ENCODE data around the gene GMPR. TPM values are rescaled to one million over a fixed set of nuclear protein-coding genes. Genes with fewer than 3 reads are reported as not detected.

The GMPR gene
- total RNA-seq, 1 donor from 2014 or later = 2.4 TPM

DNA sequence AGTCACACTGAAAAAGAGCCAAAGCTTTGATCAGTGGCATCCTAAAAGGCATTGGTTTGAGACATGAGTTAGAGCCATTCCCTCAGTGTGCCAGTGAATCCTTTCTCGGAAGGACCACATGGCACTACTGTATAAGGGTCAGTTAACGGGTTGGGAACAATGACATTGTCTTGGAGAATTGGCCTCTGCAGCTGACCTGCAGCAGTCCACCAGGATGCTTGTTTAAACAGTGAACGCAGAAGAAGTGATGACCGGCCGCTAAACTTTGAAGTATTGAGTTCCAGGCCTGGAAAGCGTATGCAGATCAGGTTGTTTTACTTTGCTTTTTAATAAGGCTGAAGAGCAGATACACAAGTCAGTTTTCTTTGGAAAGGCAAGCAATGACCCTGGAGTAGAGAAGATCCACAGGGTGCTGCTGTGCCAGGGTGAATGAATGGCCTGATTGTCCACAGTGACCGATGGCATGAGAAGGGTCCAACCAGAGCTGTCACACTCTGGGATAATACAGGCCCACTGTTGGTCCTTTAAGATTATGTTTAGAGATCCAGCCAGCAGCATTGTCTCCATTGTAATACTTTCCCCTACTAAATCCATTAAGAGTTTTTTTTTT, 57.8 kb downstream of the GMPR start:
- intact Hi-C loops (cut with micrococcal nuclease) = no loop called here

DNA sequence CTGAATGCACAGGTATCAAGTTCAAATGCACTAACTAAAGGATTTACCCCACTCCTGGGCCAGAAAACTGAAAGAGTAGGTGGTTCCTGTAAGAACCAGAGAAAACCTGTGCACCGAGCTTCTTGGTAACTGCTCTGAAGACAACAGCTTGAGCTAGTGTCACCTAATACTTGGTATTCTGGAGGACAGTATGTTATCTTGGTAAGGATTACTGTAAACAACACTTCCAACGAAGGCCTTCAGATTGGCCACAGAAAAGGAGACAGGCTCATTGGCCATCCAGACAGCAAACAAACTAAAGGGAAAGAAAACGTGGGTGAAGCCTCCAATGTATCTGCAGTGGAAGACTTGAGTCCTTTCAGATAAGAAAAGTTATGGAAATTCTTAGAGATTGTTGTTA, 61.5 kb downstream of the GMPR start:
- intact Hi-C loops (cut with micrococcal nuclease) = no loop called here

DNA sequence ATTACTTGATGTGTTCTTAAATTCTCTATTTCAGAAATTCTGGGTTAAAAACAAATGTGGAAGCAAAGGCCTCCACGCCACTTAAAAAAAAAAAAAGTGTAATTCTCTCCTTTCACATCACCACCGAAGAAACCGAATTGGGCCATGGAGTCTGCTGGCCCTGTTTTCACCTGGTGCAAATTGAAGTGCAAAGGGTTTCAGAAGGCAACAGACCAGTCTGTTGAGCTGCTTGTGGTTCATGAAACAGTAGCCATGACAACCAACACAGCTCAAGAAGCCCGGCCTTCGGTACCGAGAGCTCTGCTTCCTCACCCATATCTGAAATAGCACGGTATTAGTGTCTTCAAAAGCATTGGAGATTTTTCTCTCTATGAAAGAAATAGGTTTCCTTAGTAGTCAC, 63.1 kb downstream of the GMPR start:
- intact Hi-C loops (cut with micrococcal nuclease) = no loop called here

DNA sequence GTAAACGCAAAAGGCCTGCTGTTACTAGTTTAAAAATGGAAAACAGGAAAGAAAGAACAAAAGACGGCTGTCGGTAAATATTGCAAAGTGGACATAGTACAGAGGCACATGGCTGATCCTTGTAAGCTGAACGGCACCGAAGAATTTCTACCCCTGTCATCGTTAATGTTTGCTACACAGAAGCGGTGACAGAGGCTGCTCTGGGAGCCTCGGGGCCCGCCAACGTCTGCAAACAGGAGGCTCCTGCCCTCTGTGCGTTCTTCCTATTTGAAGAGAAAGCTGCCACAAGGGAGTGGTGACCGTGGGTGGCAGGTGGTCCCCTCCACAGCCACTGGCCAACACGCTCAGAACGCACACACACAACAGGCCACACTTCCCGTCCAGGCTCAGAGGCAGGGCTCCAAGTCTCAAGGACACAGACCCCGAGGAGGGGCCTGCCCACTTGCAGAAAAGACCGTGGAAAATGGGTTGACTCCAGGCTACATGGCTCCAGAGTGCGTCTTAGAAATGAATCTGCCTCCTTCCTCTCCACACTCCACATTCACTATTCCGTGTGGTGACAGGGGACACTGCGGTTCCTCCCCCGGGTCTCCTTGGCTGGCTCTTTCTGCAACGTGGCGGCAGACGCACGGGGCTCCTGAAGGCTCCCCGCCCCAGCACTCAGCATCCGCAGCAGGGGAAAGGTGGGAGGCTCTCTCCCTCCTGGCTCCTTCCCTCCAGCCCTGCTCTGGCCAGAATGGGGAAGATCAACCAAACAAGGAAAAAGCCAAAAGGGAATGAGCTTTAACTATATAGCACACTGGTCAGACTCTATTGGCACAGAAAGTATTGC, 64.5 kb downstream of the GMPR start:
- intact Hi-C loops (cut with micrococcal nuclease) = no loop called here

GRCh38 chr6:16305246-16305725, 66.9 kb downstream of the GMPR start:
- intact Hi-C loops (cut with micrococcal nuclease) = no loop called here

- intact Hi-C loops (cut with micrococcal nuclease) = no loop called here
These were observed 67.4 kb downstream of the GMPR start for GRCh38 chr6:16305788-16306187.

- intact Hi-C loops (cut with micrococcal nuclease) = no loop called here
These were observed 67.9 kb downstream of the GMPR start for GRCh38 chr6:16306334-16306733.

DNA sequence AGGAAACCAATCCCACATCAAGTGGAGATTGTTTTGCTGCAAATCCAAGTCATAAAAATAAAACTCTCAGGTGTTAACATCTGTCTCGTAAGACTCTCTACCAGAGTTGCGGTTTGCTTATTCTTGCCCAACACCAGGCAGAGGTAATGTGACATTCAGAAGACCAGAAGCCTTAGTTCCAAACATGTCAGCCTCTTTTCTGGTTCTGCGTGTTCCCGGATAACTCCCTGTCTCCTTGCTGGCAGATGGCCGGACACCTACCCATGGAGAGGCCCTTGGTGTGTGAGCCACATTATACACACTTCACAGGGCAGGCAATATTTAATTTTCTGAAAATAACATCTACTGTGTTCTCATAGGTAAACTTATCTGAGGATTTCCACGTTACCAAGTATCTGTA, 73.4 kb downstream of the GMPR start:
- intact Hi-C loops (cut with micrococcal nuclease) = no loop called here

- intact Hi-C loops (cut with micrococcal nuclease) = no loop called here
These were observed 75.3 kb downstream of the GMPR start for GRCh38 chr6:16313732-16314131.

GRCh38 chr6:16314296-16314695, 75.9 kb downstream of the GMPR start:
- intact Hi-C loops (cut with micrococcal nuclease) = no loop called here

- intact Hi-C loops (cut with micrococcal nuclease) = loop anchor here (2.0 kb wide), 1 partner anchor 14 kb away; no protein-coding TSS in a partner anchor
These were observed 78.4 kb downstream of the GMPR start for GRCh38 chr6:16316741-16317251.

- intact Hi-C loops (cut with micrococcal nuclease) = no loop called here
These were observed 80.2 kb downstream of the GMPR start for GRCh38 chr6:16318538-16318937.

- intact Hi-C loops (cut with micrococcal nuclease) = no loop called here
These were observed 80.8 kb downstream of the GMPR start for GRCh38 chr6:16318953-16319720.

- intact Hi-C loops (cut with micrococcal nuclease) = loop anchor here (2.0 to 5.0 kb wide), 5 partner anchors 102 to 1073 kb away; partner anchors contain the start of genes JARID2 and MYLIP
These were observed 81.6 kb downstream of the GMPR start for GRCh38 chr6:16319813-16320532.

DNA sequence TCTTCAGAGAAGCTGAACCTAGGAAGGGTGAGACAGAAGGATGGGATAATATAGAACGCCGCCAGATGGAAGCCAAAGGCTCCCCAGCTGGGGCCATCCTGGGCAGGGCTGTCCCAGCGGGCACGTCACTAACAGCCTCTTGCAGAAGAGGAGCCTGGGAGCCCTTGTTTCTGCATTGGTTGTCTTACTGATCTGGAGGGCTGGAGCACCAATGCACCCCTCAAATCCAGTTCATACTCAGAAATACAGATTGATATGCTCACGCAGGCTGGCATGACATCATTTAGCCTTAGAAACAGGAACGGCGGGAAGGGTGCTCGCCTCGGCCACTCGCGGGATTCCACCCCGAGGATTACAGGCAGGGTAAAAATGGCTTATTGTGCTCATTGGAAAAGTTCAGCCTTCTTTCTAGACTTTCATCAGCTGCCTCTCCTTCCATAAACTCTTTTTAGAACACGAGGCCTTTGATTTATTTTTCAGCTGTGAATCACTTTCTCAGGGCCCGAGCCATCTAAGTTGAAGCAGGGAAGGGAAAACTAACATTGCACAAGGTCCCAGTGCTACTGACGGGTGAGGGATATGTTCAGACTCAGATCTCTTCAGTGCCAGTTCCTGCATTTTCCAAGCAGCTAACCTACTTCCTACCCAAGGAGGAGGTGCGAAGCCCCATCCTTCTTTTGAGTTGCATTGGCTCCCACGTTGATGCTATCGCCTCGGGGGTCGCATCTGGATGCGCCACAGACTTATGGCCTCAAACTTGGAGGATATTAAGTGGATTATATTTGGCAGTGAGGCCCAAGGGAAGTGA, 82.3 kb downstream of the GMPR start:
- intact Hi-C loops (cut with micrococcal nuclease) = loop anchor here (2.0 to 5.0 kb wide), 5 partner anchors 102 to 1073 kb away; partner anchors contain the start of genes JARID2 and MYLIP

- intact Hi-C loops (cut with micrococcal nuclease) = loop anchor here (2.0 to 5.0 kb wide), 5 partner anchors 101 to 1074 kb away; partner anchors contain the start of genes JARID2 and MYLIP
These were observed 82.9 kb downstream of the GMPR start for GRCh38 chr6:16321341-16321710.

DNA sequence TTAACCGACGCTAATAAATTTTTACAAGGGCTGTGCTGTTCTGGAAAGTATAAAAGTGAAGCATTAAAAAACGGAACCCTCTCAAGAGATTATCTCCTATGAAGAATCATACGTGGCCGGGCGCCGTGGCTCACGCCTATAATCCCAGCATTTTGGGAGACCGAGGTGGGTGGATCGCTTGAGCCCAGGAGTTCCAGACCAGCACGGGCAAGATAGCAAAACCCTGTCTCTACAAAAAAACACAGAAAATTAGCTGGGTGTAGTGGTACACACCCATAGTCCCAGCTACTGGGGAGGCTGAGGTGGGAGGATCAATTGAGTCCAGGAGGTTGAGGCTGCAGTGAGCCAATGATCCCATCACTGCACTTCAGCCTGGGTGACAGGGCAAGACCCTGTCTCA, 83.4 kb downstream of the GMPR start:
- intact Hi-C loops (cut with micrococcal nuclease) = loop anchor here (1.0 to 5.0 kb wide), 6 partner anchors 100 to 1075 kb away; partner anchors contain the start of genes ATXN1, JARID2 and MYLIP

GRCh38 chr6:16322666-16323312, 84.4 kb downstream of the GMPR start:
- intact Hi-C loops (cut with micrococcal nuclease) = loop anchor here (1.0 to 5.0 kb wide), 6 partner anchors 9 to 1075 kb away; partner anchors contain the start of genes ATXN1, JARID2 and MYLIP

GRCh38 chr6:16324184-16324583, 85.8 kb downstream of the GMPR start:
- intact Hi-C loops (cut with micrococcal nuclease) = loop anchor here (5.0 kb wide), 4 partner anchors 98 to 1077 kb away; partner anchors contain the start of genes JARID2 and MYLIP

All from T-helper 2 cell treated with Interferon-gamma antibody and Interleukin-4, amounts not matched to agents 100 ng/mL and 5 ng/mL, for 36 hours (primary cell).